Measurements from ENCODE around the gene TTC34. TPM values are rescaled to one million over a fixed set of nuclear protein-coding genes. Genes with fewer than 3 reads are reported as not detected.
"Not testable (repeated sequence)": the region's sequence is repeated elsewhere in the genome, so short reads cannot be mapped to it uniquely, and the experiment has no call there.

Gene TTC34
- total RNA-seq, 2 donors from 2014 or later: 0.43 to 0.67 TPM

- DNase-seq (no peak), ATAC-seq (no peak)
- intact Hi-C loops (cut with DNase I, micrococcal nuclease): no loop called here
Observed at GRCh38 chr1:2628191-2628932, 173.1 kb downstream of the TTC34 start.

GRCh38 chr1:2627746-2628145 lies 173.7 kb downstream of the TTC34 start:
- DNase-seq: no peak
- intact Hi-C loops (cut with DNase I, micrococcal nuclease): no loop called here

GRCh38 chr1:2625748-2626147 lies 175.7 kb downstream of the TTC34 start:
- ATAC-seq; intact Hi-C loops (cut with DNase I, micrococcal nuclease); DNase-seq: not testable (repeated sequence)

More at GRCh38 chr1:2627746-2628145, 173.7 kb downstream of the TTC34 start:
- no peak for ATAC-seq

GRCh38 chr1:2625311-2625710 lies 176.2 kb downstream of the TTC34 start:
- intact Hi-C loops (cut with DNase I, micrococcal nuclease): no loop called here
- DNase-seq: no peak
- ATAC-seq: no peak

- ATAC-seq (no peak), DNase-seq (no peak)
- intact Hi-C loops (cut with DNase I, micrococcal nuclease): no loop called here
Observed at GRCh38 chr1:2624735-2625300, 176.7 kb downstream of the TTC34 start.

- ATAC-seq: no peak
Observed at GRCh38 chr1:2623571-2624337, 177.7 kb downstream of the TTC34 start.

GRCh38 chr1:2617971-2618470 lies 183.5 kb downstream of the TTC34 start:
- intact Hi-C loops (cut with DNase I, micrococcal nuclease): no loop called here
- ATAC-seq (no peak), DNase-seq (no peak)

More at GRCh38 chr1:2623571-2624337, 177.7 kb downstream of the TTC34 start:
- DNase-seq: no peak
- intact Hi-C loops (cut with DNase I, micrococcal nuclease): no loop called here

GRCh38 chr1:2614145-2614544 lies 187.3 kb downstream of the TTC34 start:
- ATAC-seq: no peak
- intact Hi-C loops (cut with DNase I, micrococcal nuclease): no loop called here
- DNase-seq: no peak

- ATAC-seq: no peak
- no peak for DNase-seq
- intact Hi-C loops (cut with DNase I, micrococcal nuclease): no loop called here
Observed at GRCh38 chr1:2612591-2613365, 188.7 kb downstream of the TTC34 start.

- DNase-seq (peak; percentile 8 to 24), ATAC-seq (no peak)
- intact Hi-C loops (cut with DNase I, micrococcal nuclease): no loop called here
Observed at GRCh38 chr1:2611621-2612437, 189.7 kb downstream of the TTC34 start.

GRCh38 chr1:2611031-2611501 lies 190.4 kb downstream of the TTC34 start:
- intact Hi-C loops (cut with DNase I, micrococcal nuclease): no loop called here
- DNase-seq (peak; percentile 81 to 85), ATAC-seq (peak; percentile 98)

GRCh38 chr1:2610036-2610959 lies 191.2 kb downstream of the TTC34 start:
- ATAC-seq: no peak
- DNase-seq: peak; percentile 7 to 20

GRCh38 chr1:2609319-2610035 lies 192.0 kb downstream of the TTC34 start:
- DNase-seq (peak; percentile 5 to 20), ATAC-seq (no peak)
- intact Hi-C loops (cut with DNase I, micrococcal nuclease): no loop called here

More at GRCh38 chr1:2610036-2610959, 191.2 kb downstream of the TTC34 start:
- intact Hi-C loops (cut with DNase I, micrococcal nuclease): no loop called here

- ATAC-seq (no peak), DNase-seq (peak in 1 of 2 donors; percentile 7)
- intact Hi-C loops (cut with DNase I, micrococcal nuclease): no loop called here
Observed at GRCh38 chr1:2607641-2608091, 193.8 kb downstream of the TTC34 start.

GRCh38 chr1:2606881-2607621 lies 194.4 kb downstream of the TTC34 start:
- DNase-seq: peak in 1 of 2 donors; percentile 16
- intact Hi-C loops (cut with DNase I, micrococcal nuclease): no loop called here
- no peak for ATAC-seq

All from left colon (tissue), 2 donors.